Lower lobe of right lung (tissue), 2 donors: ENCODE results near the gene CDKN2A. TPM values are rescaled to one million over a fixed set of nuclear protein-coding genes. Genes with fewer than 3 reads are reported as not detected.

Source experiments
- ATAC-seq, 2 donors: fragments of 200-7000 bp; cut with Tn5 transposase; one replicate each; pipeline ENCODE4 v1.9.1; 2020 to 2022; ENCODE audit warnings: mild to moderate bottlenecking in 2 of 2, moderate library complexity in 2 of 2
- DNase-seq: peaks from one replicate; pipeline ENCODE4 v3.0.0-alpha.2; 2020
- H3K27ac ChIP-seq: fragments of 200-600 bp; one replicate; pipeline ENCODE4 v1.8.0; 2022
- H3K27me3 ChIP-seq: fragments of 200-600 bp; one replicate; pipeline ENCODE4 v1.8.0; 2022; ENCODE audit warnings: low read depth
- H3K36me3 ChIP-seq: fragments of 200-600 bp; one replicate; pipeline ENCODE4 v1.8.0; 2022; ENCODE audit warnings: mild to moderate bottlenecking
- H3K4me1 ChIP-seq: fragments of 200-600 bp; one replicate; pipeline ENCODE4 v1.8.0; 2022
- H3K4me3 ChIP-seq: fragments of 200-600 bp; one replicate; pipeline ENCODE4 v1.8.0; 2022; ENCODE audit warnings: mild to moderate bottlenecking
- H3K9me3 ChIP-seq: fragments of 200-600 bp; one replicate; pipeline ENCODE4 v1.8.0; 2022
- intact Hi-C: fragments of 100-400 bp; cut with DNase I; formaldehyde crosslinking; loops from one replicate; pipeline ENCODE4 v1.11.0; 2022
- total RNA-seq: library from RNA; stranded (reverse); fragmentation: NEBNext Ultra II Directional; extraction: Animal tissue kit (Norgen Biotek cat#: 25700); gene quantifications from one replicate; pipeline ENCODE4 v1.2.1, GENCODE V29; 2021
- TF ChIP-seq, protein P1 (sequence below): fragments of 200-600 bp; IDR thresholded peaks from one replicate; pipeline ENCODE4 v1.8.0; 2022; ENCODE audit warnings: antibody characterized with exemption, mild to moderate bottlenecking
- donor health status: DM: no; HTN: yes; CAD: no; lungs with severe emphysema.

CDKN2A gene
- total RNA-seq, 1 donor from 2014 or later = 8.4 TPM

DNA sequence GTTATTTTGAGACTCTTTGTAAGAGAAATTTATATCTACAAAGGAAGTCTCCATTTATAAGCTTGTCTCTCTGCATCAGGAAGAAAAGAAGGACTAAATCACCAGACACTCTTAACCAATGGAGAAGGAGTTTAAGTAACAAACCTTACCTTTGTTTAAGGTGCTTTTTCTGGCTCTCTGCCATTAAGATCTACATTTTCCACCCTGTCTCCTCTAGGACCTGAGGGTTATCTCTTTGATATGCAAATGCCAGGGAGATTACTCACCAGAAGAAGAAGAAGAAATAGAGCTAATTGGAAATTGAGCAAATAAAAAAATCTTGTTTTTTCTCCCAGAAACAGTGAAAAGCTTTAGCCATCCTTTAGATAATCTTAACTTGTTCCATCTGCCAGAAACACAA lies 60.9 kb downstream of the CDKN2A start:
- Histone ChIP-seq H3K4me1 (no peaks in the 10 kb centered on the region), H3K9me3 (no peaks in the 10 kb centered on the region), H3K27ac (no peak overlapping the region), H3K36me3 (no peaks in the 10 kb centered on the region), H3K4me3 (no peak overlapping the region), H3K27me3 (no peaks in the 10 kb centered on the region)
- no peak for DNase-seq
- intact Hi-C loops = no loop called here
- TF ChIP-seq, protein P1, sequence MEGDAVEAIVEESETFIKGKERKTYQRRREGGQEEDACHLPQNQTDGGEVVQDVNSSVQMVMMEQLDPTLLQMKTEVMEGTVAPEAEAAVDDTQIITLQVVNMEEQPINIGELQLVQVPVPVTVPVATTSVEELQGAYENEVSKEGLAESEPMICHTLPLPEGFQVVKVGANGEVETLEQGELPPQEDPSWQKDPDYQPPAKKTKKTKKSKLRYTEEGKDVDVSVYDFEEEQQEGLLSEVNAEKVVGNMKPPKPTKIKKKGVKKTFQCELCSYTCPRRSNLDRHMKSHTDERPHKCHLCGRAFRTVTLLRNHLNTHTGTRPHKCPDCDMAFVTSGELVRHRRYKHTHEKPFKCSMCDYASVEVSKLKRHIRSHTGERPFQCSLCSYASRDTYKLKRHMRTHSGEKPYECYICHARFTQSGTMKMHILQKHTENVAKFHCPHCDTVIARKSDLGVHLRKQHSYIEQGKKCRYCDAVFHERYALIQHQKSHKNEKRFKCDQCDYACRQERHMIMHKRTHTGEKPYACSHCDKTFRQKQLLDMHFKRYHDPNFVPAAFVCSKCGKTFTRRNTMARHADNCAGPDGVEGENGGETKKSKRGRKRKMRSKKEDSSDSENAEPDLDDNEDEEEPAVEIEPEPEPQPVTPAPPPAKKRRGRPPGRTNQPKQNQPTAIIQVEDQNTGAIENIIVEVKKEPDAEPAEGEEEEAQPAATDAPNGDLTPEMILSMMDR = no peak
- ATAC-seq = no peak

GRCh38 chr9:21931428-21931827 lies 62.8 kb downstream of the CDKN2A start:
- Histone ChIP-seq H3K36me3 (no peaks in the 10 kb centered on the region), H3K27ac (no peak overlapping the region), H3K9me3 (no peaks in the 10 kb centered on the region), H3K27me3 (no peaks in the 10 kb centered on the region), H3K4me1 (no peaks in the 10 kb centered on the region), H3K4me3 (no peak overlapping the region)
- intact Hi-C loops = no loop called here
- no peak for ATAC-seq
- no peak for DNase-seq
- TF ChIP-seq, protein P1 = no peak

DNA sequence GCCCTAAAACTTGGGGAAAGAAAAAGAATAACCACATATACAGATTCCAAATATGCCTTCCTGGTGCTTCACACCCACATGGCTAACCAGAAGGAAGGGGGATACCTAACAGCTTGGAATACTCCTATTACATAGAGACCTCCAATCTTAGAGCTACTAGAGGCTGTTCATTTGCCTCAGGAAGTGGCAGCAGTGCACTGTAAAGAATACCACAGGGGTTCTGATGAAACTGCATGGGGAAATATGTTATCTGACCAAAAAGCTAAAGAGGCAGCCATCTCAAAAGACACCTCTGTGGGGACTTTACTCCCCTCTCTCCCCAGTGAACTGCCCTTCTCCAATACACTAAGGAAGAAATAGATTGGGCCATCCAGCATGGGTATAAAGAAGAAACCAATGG lies 66.4 kb downstream of the CDKN2A start:
- Histone ChIP-seq H3K4me3 (no peak overlapping the region), H3K4me1 (no peaks in the 10 kb centered on the region), H3K36me3 (no peaks in the 10 kb centered on the region), H3K9me3 (no peaks in the 10 kb centered on the region), H3K27me3 (no peaks in the 10 kb centered on the region), H3K27ac (no peak overlapping the region)
- no peak for DNase-seq
- ATAC-seq = no peak
- intact Hi-C loops = no loop called here
- TF ChIP-seq, protein P1 = no peak

GRCh38 chr9:21923694-21924093 lies 70.5 kb downstream of the CDKN2A start:
- DNase-seq (no peak), ATAC-seq (no peak)
- H3K27ac ChIP-seq = no peak overlapping the region
- no peak overlapping the region for H3K4me3 ChIP-seq
- H3K4me1 ChIP-seq = peaks cover 8% of the 10 kb centered on the region
- intact Hi-C loops = no loop called here
- no peaks in the 10 kb centered on the region for H3K9me3 ChIP-seq
- no peaks in the 10 kb centered on the region for H3K36me3 ChIP-seq
- TF ChIP-seq, protein P1 = no peak
- H3K27me3 ChIP-seq = no peaks in the 10 kb centered on the region

- peaks cover 4% of the 10 kb centered on the region for H3K9me3 ChIP-seq
- H3K27me3 ChIP-seq = no peaks in the 10 kb centered on the region
- TF ChIP-seq, protein P1 = no peak
- DNase-seq (no peak), ATAC-seq (peak in 1 of 2 donors; percentile 46)
- no peak overlapping the region for H3K27ac ChIP-seq
- H3K4me3 ChIP-seq = no peak overlapping the region
- no peaks in the 10 kb centered on the region for H3K36me3 ChIP-seq
- H3K4me1 ChIP-seq = peaks cover 8% of the 10 kb centered on the region
- intact Hi-C loops = no loop called here
These were observed 74.5 kb downstream of the CDKN2A start for GRCh38 chr9:21919377-21920362.

Other genes with a start within 250 kb of the CDKN2A start
- gene MTAP, start 191.8 kb downstream of the CDKN2A start, total RNA-seq = 35.2 TPM
- 2.4 TPM for gene CDKN2B-AS1, start 399 bp upstream of the CDKN2A start, total RNA-seq
- gene CDKN2B, start 14.9 kb upstream of the CDKN2A start, total RNA-seq = 17.9 TPM